Sigmoid colon (tissue), 3 donors: ENCODE results near the gene ABI3BP.

Experiments used
- CTCF ChIP-seq, 4 experiments: fragments of 450-650 bp in 3 of 4; fragments of 200-600 bp in 1 of 4; IDR thresholded peaks; one replicate each; pipeline ENCODE4 v1.5.1; 2016 to 2019; ENCODE audit warnings: antibody characterized with exemption in 4 of 4, mild to moderate bottlenecking in 3 of 4, moderate library complexity in 2 of 4
- POLR2A ChIP-seq, 2 donors: fragments of 450-650 bp; IDR thresholded peaks; one replicate each; pipeline ENCODE4 v1.6.1; 2016; ENCODE audit warnings: antibody characterized with exemption in 2 of 2, mild to moderate bottlenecking in 2 of 2, moderate library complexity in 2 of 2

GRCh38 chr3:100888881-100889280 is 104.3 kb downstream of the ABI3BP start:
- TF ChIP-seq CTCF (IDR thresholded peaks at IDR 0.05) = no peak
- TF ChIP-seq POLR2A (IDR thresholded peaks at IDR 0.05) = no peak
